Mesenchymal stem cell (in vitro differentiated cells and primary cell): ENCODE data around the gene ERCC3. TPM values are rescaled to one million over a fixed set of nuclear protein-coding genes. Genes with fewer than 3 reads are reported as not detected.
A peak's percentile ranks its signal among the peaks of the same experiment; 100 is the strongest.

Experiments used
- DNase-seq: peaks from one replicate; pipeline ENCODE4 v3.0.0-alpha.2; 2013
- H2AFZ ChIP-seq: one replicate; pipeline ENCODE4 v1.6.1; 2013; ENCODE audit warnings: low read depth, mild to moderate bottlenecking, control low read depth, inconsistent platforms, low read length, moderate library complexity
- H2AK5ac ChIP-seq: 2 replicates; pipeline ENCODE4 v1.6.1; 2013; ENCODE audit warnings: low read length, moderate library complexity, mild to moderate bottlenecking, inconsistent platforms; ENCODE audit not compliant: severe bottlenecking
- H2BK120ac ChIP-seq: one replicate; pipeline ENCODE4 v1.6.1; 2013; ENCODE audit warnings: low read depth, mild to moderate bottlenecking, inconsistent platforms, low read length, moderate library complexity
- H2BK12ac ChIP-seq, 2 experiments: one replicate each; pipeline ENCODE4 v1.6.1; 2013; ENCODE audit warnings: inconsistent platforms in 2 of 2, low read length in 2 of 2, mild to moderate bottlenecking in 2 of 2, moderate library complexity in 2 of 2, control low read depth in 1 of 2
- H2BK15ac ChIP-seq: one replicate; pipeline ENCODE4 v1.6.1; 2013; ENCODE audit warnings: mild to moderate bottlenecking, low read depth, inconsistent platforms; ENCODE audit not compliant: poor library complexity, severe bottlenecking
- H2BK5ac ChIP-seq: 2 replicates; pipeline ENCODE4 v1.6.1; 2013; ENCODE audit warnings: low read depth, mild to moderate bottlenecking, low read length, control low read depth, inconsistent platforms; ENCODE audit not compliant: poor library complexity, severe bottlenecking
- H3K14ac ChIP-seq, 2 experiments: one replicate each; pipeline ENCODE4 v1.6.1; 2013; ENCODE audit warnings: inconsistent platforms in 2 of 2, low read length in 2 of 2, control low read depth in 1 of 2, mild to moderate bottlenecking in 1 of 2, moderate library complexity in 1 of 2
- H3K18ac ChIP-seq, 2 experiments: one replicate each; pipeline ENCODE4 v1.6.1; 2013; ENCODE audit warnings: inconsistent platforms in 2 of 2, low read length in 2 of 2, control low read depth in 1 of 2, low read depth in 1 of 2, mild to moderate bottlenecking in 1 of 2
- H3K23ac ChIP-seq, 2 experiments: one replicate each; pipeline ENCODE4 v1.6.1; 2013; ENCODE audit warnings: inconsistent platforms in 2 of 2, low read length in 2 of 2, mild to moderate bottlenecking in 2 of 2, moderate library complexity in 2 of 2, control low read depth in 1 of 2
- H3K27ac ChIP-seq: 2 replicates; pipeline ENCODE4 v1.5.1; 2013; ENCODE audit warnings: mild to moderate bottlenecking, moderate library complexity, low read length, control low read depth, inconsistent platforms; ENCODE audit not compliant: poor library complexity, severe bottlenecking
- H3K27me3 ChIP-seq, 2 experiments: 2 replicates each; pipeline versions ENCODE4 v1.6.1 to v1.7.0; 2013; ENCODE audit warnings: low read length in 2 of 2, mild to moderate bottlenecking in 2 of 2, moderate library complexity in 2 of 2, control low read depth in 1 of 2, inconsistent platforms in 1 of 2; ENCODE audit not compliant: control insufficient read depth in 1 of 2, insufficient read depth in 1 of 2
- H3K36me3 ChIP-seq, 2 experiments: 2 replicates each; pipeline versions ENCODE4 v1.6.1 to v1.7.0; 2013; ENCODE audit warnings: low read length in 2 of 2, control low read depth in 1 of 2, inconsistent platforms in 1 of 2, low read depth in 1 of 2, mild to moderate bottlenecking in 1 of 2; ENCODE audit not compliant: insufficient read depth in 2 of 2, control insufficient read depth in 1 of 2
- H3K4ac ChIP-seq, 2 experiments: one replicate each; pipeline ENCODE4 v1.6.1; 2013; ENCODE audit warnings: inconsistent platforms in 2 of 2, low read length in 2 of 2, mild to moderate bottlenecking in 2 of 2, moderate library complexity in 2 of 2, control low read depth in 1 of 2, low read depth in 1 of 2
- H3K4me1 ChIP-seq: 2 replicates; pipeline ENCODE4 v1.6.1; 2013; ENCODE audit warnings: low read depth, low read length, control low read depth; ENCODE audit not compliant: control insufficient read depth, insufficient read depth
- H3K4me2 ChIP-seq: 2 replicates; pipeline ENCODE4 v1.6.1; 2013; ENCODE audit warnings: low read length, mild to moderate bottlenecking, inconsistent platforms; ENCODE audit not compliant: poor library complexity, severe bottlenecking
- H3K4me3 ChIP-seq, 2 experiments: 2 replicates each; pipeline versions ENCODE4 v1.5.1 to v1.7.0; 2013; ENCODE audit warnings: low read length in 2 of 2, mild to moderate bottlenecking in 2 of 2, control low read depth in 1 of 2, low read depth in 1 of 2; ENCODE audit not compliant: insufficient read depth in 1 of 2
- H3K79me1 ChIP-seq: replicated peaks from 2 replicates; pipeline ENCODE4 v1.6.1; 2013; ENCODE audit warnings: mild to moderate bottlenecking, control low read depth, low read length, inconsistent platforms; ENCODE audit not compliant: poor library complexity, severe bottlenecking
- H3K9ac ChIP-seq: 2 replicates; pipeline ENCODE4 v1.7.0; 2013; ENCODE audit warnings: mild to moderate bottlenecking, low read length, moderate library complexity
- H3K9me3 ChIP-seq: 2 replicates; pipeline ENCODE4 v1.7.0; 2013; ENCODE audit warnings: mild to moderate bottlenecking, low read length; ENCODE audit not compliant: control insufficient read depth
- H4K8ac ChIP-seq: one replicate; pipeline ENCODE4 v1.6.1; 2013; ENCODE audit warnings: inconsistent platforms, mild to moderate bottlenecking, low read length, moderate library complexity
- H4K91ac ChIP-seq: one replicate; pipeline ENCODE4 v1.6.1; 2013; ENCODE audit warnings: mild to moderate bottlenecking, low read length, inconsistent platforms
- WGBS: methylation state at CpG from one replicate; pipeline ENCODE4 v1.1.7; 2013; ENCODE audit warnings: mixed read lengths; 5-methylcytosine and 5-hydroxymethylcytosine counted together
- polyA plus RNA-seq, 2 experiments: library from polyadenylated mRNA; stranded (reverse); fragments of 200-250 nt; gene quantifications; one replicate each; pipeline ENCODE4 v1.2.3, GENCODE V29; 2013

Gene ERCC3
- 21.1 TPM for polyA plus RNA-seq (2013, experiment 1 of 2)
- 20.7 TPM for polyA plus RNA-seq (2013, experiment 2 of 2)

DNA sequence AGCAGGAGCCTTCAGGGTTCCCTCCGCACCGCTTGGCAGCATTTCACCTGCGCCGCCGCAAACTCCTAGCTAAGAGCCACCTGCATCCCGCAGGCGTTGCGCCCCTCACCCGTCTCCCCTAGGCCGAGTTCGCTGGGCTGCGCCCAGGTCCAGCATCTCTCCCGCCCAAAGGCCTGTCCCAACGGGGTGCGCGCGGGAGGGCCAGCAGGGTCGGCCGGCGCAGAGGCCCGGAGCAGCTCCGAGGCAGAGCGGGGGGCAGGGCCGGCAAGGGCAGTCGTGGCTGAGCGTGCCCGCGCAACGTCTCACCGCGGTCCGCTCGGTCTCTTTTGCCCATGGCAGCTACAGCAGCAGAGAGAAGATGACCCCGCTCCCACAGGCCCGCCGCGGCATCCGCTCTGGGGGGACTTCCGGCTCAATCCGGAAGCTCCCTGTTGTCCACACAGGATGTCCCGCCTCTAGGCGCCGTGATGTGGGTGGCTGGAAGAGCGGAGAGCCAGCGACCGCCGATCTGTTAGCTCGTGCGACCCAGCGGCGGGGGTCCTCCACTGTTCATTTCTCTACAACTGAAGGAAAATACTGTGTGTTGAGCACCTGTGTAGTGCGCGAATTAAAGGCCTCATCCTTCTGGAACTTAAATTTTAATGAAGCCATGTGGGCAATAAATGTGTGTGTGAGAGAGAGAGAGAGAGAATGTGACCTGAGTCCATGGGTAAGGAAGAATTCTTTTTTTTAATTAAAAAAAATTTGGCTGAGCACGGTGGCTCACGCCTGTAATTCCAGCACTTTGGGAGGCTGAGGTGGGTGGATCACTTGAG, at the start of gene ERCC3:
Gene ERCC3, minus strand, starts transcription at position 397 of the 815 bp plus-strand sequence. Its CDS starts 63 bp downstream, at position 334.
- Histone ChIP-seq H3K27me3 (no peaks in the 10 kb centered on the region), H3K4me2 (peak within 1 kb of the TSS; percentile 84), H2BK15ac (no peak within 1 kb of the TSS), H3K14ac (peak within 1 kb of the TSS in 1 of 2 experiments; percentile 93), H3K27ac (peak within 1 kb of the TSS; percentile 85), H2BK120ac (peak within 1 kb of the TSS; percentile 51), H4K8ac (peak within 1 kb of the TSS; percentile 100), H3K9me3 (no peaks in the 10 kb centered on the region), H2AFZ (peak within 1 kb of the TSS; percentile 96), H3K4me3 (peak within 1 kb of the TSS; percentile 96 to 99), H2AK5ac (no peak within 1 kb of the TSS), H2BK12ac (peak within 1 kb of the TSS in 1 of 2 experiments; percentile 21), H3K23ac (peak within 1 kb of the TSS in 1 of 2 experiments; percentile 81), H3K4ac (peak within 1 kb of the TSS; percentile 83 to 96), H3K36me3 (peaks cover 31 to 36% of the 10 kb centered on the region in 2 experiments), H3K4me1 (peaks cover 8% of the 10 kb centered on the region), H3K9ac (peak within 1 kb of the TSS; percentile 98), H3K18ac (peak within 1 kb of the TSS; percentile 95 to 99), H2BK5ac (no peak within 1 kb of the TSS), H4K91ac (peak within 1 kb of the TSS; percentile 98), H3K79me1 (peaks cover 32% of the 10 kb centered on the region)
- peak; percentile 88 for DNase-seq
- WGBS = 2% methylated on average over 51 of the region's 55 CpGs

DNA sequence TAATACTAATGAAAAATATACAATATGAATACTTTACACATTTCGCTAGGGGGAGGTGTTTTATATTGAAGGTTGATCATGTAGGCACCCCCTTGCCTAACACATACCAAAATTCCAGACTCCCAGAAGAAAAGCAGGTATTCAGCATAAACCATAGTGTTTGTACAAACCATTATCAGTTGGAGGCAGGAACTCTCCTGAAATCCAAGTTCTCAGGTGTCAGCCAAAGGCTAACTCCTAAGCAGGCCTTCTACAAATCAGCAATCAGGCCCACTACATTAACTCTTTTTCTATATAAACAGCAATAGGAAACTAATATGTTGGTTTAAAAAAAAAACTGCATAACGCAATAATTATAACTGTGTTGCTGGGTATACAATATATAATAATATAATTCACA, 49.3 kb upstream of the ERCC3 start:
- no peak overlapping the region for H3K4me2 ChIP-seq
- no peak overlapping the region for H2BK12ac ChIP-seq
- H3K79me1 ChIP-seq = peaks cover 8% of the 10 kb centered on the region
- H2AK5ac ChIP-seq = no peak overlapping the region
- no peaks in the 10 kb centered on the region for H3K27me3 ChIP-seq
- no peaks in the 10 kb centered on the region for H3K9me3 ChIP-seq
- no peak overlapping the region for H3K9ac ChIP-seq
- no peak for DNase-seq
- no peak overlapping the region for H3K27ac ChIP-seq
- WGBS = no CpG with 5 or more reads among the region's 2 CpGs
- H3K36me3 ChIP-seq = peaks cover 0 to 17% of the 10 kb centered on the region in 2 experiments
- no peak overlapping the region for H3K18ac ChIP-seq
- no peak overlapping the region for H3K23ac ChIP-seq
- no peak overlapping the region for H2AFZ ChIP-seq
- no peak overlapping the region for H2BK15ac ChIP-seq
- no peak overlapping the region for H3K14ac ChIP-seq
- H2BK5ac ChIP-seq = no peak overlapping the region
- H2BK120ac ChIP-seq = no peak overlapping the region
- no peak overlapping the region for H4K8ac ChIP-seq
- H3K4ac ChIP-seq = no peak overlapping the region
- H3K4me3 ChIP-seq = no peak overlapping the region
- H3K4me1 ChIP-seq = peaks cover 5% of the 10 kb centered on the region
- H4K91ac ChIP-seq = no peak overlapping the region

DNA sequence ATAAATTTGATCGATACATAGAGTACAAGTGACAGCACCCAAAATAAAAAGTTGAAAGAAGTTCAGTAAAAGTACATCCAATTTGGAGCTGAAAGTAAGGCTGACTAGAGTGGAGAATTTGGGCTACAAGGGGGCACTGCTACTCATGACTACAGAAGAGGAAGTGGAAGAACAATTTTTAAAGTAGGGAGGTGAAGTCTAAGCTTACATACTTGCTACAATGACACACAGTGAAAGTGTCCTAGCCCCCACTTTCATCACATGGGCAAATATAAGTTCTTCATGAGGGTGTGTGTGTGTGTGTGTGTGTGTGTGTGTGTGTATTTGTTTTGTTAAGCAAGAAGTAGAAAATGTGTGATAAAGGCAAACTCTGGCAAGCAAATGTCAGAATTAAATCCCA, 48.2 kb upstream of the ERCC3 start:
- Histone ChIP-seq H3K4ac (no peak overlapping the region), H3K18ac (no peak overlapping the region), H2BK120ac (no peak overlapping the region), H2BK12ac (no peak overlapping the region), H2AK5ac (no peak overlapping the region), H3K23ac (no peak overlapping the region), H3K9ac (no peak overlapping the region), H3K27me3 (no peaks in the 10 kb centered on the region), H2BK5ac (no peak overlapping the region), H3K36me3 (peaks cover 0 to 29% of the 10 kb centered on the region in 2 experiments), H4K8ac (no peak overlapping the region), H3K9me3 (no peaks in the 10 kb centered on the region), H3K4me2 (no peak overlapping the region), H4K91ac (no peak overlapping the region), H2BK15ac (no peak overlapping the region), H2AFZ (no peak overlapping the region), H3K27ac (no peak overlapping the region), H3K4me3 (no peak overlapping the region), H3K4me1 (peaks cover 5% of the 10 kb centered on the region), H3K14ac (no peak overlapping the region), H3K79me1 (peaks cover 8% of the 10 kb centered on the region)
- no peak for DNase-seq
- 100% methylated on average over 1 of the region's 1 CpG for WGBS

DNA sequence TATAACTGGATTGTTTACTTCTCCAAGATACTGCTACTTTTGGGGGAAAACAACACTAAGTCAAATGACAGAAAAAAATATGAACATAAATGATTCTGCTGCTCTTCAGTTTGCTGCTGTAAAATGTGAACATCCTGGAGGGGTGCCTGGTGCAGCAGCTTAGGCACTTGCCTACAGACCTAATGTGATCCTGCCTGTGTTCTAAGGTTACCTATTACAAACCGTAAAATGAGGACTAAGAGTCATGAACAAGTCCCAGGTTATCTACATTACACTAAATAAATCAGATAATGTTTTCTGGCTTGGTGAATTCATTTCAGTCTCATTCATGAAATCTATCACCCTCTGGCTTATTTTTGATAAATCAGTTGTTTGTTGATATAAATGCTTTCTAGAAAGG, 38.4 kb upstream of the ERCC3 start:
- Histone ChIP-seq H3K4me2 (no peak overlapping the region), H3K4ac (no peak overlapping the region), H3K4me3 (no peak overlapping the region), H4K91ac (no peak overlapping the region), H3K9ac (no peak overlapping the region), H3K4me1 (no peaks in the 10 kb centered on the region), H2AFZ (no peak overlapping the region), H3K18ac (no peak overlapping the region), H3K14ac (no peak overlapping the region), H2BK12ac (no peak overlapping the region), H3K9me3 (no peaks in the 10 kb centered on the region), H3K27ac (no peak overlapping the region), H2BK120ac (no peak overlapping the region), H3K23ac (no peak overlapping the region), H2BK5ac (no peak overlapping the region), H2AK5ac (no peak overlapping the region), H3K79me1 (peaks cover 8% of the 10 kb centered on the region), H3K36me3 (peaks cover 13 to 71% of the 10 kb centered on the region in 2 experiments), H4K8ac (no peak overlapping the region), H2BK15ac (no peak overlapping the region), H3K27me3 (no peaks in the 10 kb centered on the region)
- no peak for DNase-seq
- WGBS = no CpG with 5 or more reads among the region's 1 CpG
